Measurements from ENCODE around the gene PCLO. TPM values are rescaled to one million over a fixed set of nuclear protein-coding genes. Genes with fewer than 3 reads are reported as not detected.

Gene PCLO
- total and polyA plus RNA-seq, 9 of the 15 experiments (the other 6 are each of a cell fraction or from before 2014, with no cell fraction given), result under 0.01 to 0.01 TPM; not detected in 7

- H3K4me2 ChIP-seq (ENCODE audit: insufficient read depth, low read length), result no peak overlapping the region
- BruUV-seq (replicated peaks), result no TSS peak
- no peak for FAIRE-seq
- POLR2A ChIA-PET, result interaction anchor here (0.6 kb wide), 1 partner anchor 12 kb away, joined by 3 read pairs; no protein-coding TSS in a partner anchor
- H3K9me3 ChIP-seq (replicated peaks; ENCODE audit: control insufficient read depth, insufficient read depth, low read depth, low read length), result no peaks in the 10 kb centered on the region
- no peaks in the 10 kb centered on the region for H3K79me2 ChIP-seq (ENCODE audit: control insufficient read depth, insufficient read depth, low read length)
- no peak overlapping the region for H2AFZ ChIP-seq (ENCODE audit: low read depth, low read length)
- H3K4me1 ChIP-seq (replicated peaks in 1 of 2; ENCODE audit: control insufficient read depth in 2 of 2, insufficient read depth in 2 of 2, low read length in 2 of 2), result no peaks in the 10 kb centered on the region
- H3K4me3 ChIP-seq, result no peak overlapping the region
- CTCF ChIA-PET (ENCODE audit: low intra/inter-chr PET ratio), result no interaction called here
- no peaks in the 10 kb centered on the region for H3K9me1 ChIP-seq (ENCODE audit: control insufficient read depth, insufficient read depth, low read length)
- WGBS (ENCODE audit: insufficient coverage, low coverage, missing lambda C conversion rate), result 2% methylated on average over 3 of the region's 3 CpGs
- DNase-seq (ENCODE audit: extremely low read depth in 1 of 4, low spot score in 3 of 4), result no peak
- no peaks in the 10 kb centered on the region for H3K36me3 ChIP-seq (ENCODE audit: control insufficient read depth, insufficient read depth, low read length)
- no peaks in the 10 kb centered on the region for H3K27me3 ChIP-seq (ENCODE audit: control insufficient read depth in 2 of 2, insufficient read depth in 2 of 2, low read length in 2 of 2)
- H3K9ac ChIP-seq (ENCODE audit: insufficient read depth in 1 of 2, low read depth in 2 of 2, low read length in 2 of 2), result no peak overlapping the region
- no peaks in the 10 kb centered on the region for H4K20me1 ChIP-seq (replicated peaks; ENCODE audit: control insufficient read depth, insufficient read depth, low read length)
- in situ Hi-C loops (cut with MboI), result no loop called here
- no peak for ATAC-seq
- intact Hi-C loops (cut with micrococcal nuclease), result no loop called here
- no peak overlapping the region for H3K27ac ChIP-seq (ENCODE audit: extremely low read depth, low read depth, low read length)
- no peak for TF ChIP-seq SNIP1 (IDR thresholded peaks at IDR 0.05; ENCODE audit: low read depth)
- TF ChIP-seq ZBTB7A (IDR thresholded peaks at IDR 0.05; ENCODE audit: borderline replicate concordance, control insufficient read depth, low read depth, low read length), result no peak
- no peak for TF ChIP-seq ZBTB11 (CRISPR knock-in tag; IDR thresholded peaks at IDR 0.05)
- no peak for TF ChIP-seq HMGXB4 (CRISPR knock-in tag; IDR thresholded peaks at IDR 0.05)
- TF ChIP-seq TGIF2 (CRISPR knock-in tag; IDR thresholded peaks at IDR 0.05), result no peak
- no peak for TF ChIP-seq BRD4 (IDR thresholded peaks at IDR 0.05)
- no peak for TF ChIP-seq HIVEP1 (CRISPR knock-in tag; IDR thresholded peaks at IDR 0.05)
- TF ChIP-seq ZBTB33 (CRISPR knock-in tag; IDR thresholded peaks at IDR 0.05), result no peak
- no peak for TF ChIP-seq ZFP30 (CRISPR knock-in tag; IDR thresholded peaks at IDR 0.05; ENCODE audit: borderline replicate concordance)
- no peak for TF ChIP-seq IFI16 (CRISPR knock-in tag; IDR thresholded peaks at IDR 0.05)
- no peak for TF ChIP-seq TFAM (CRISPR knock-in tag; conservative IDR thresholded peaks at IDR 0.05)
- TF ChIP-seq ZC3H8 (IDR thresholded peaks at IDR 0.05), result no peak
- TF ChIP-seq ESRRB (CRISPR knock-in tag; IDR thresholded peaks at IDR 0.05; ENCODE audit: borderline replicate concordance), result no peak
- TF ChIP-seq MAZ (CRISPR knock-in tag; conservative IDR thresholded peaks at IDR 0.05 in 1 of 2, IDR thresholded peaks at IDR 0.05 in 1 of 2), result no peak
These were observed 44.2 kb downstream of the PCLO start for GRCh38 chr7:83118347-83119025.
